Keratinocyte (primary cell): ENCODE results near the gene CCDC146.

Experiments used
- EZH2 ChIP-seq: IDR thresholded peaks from one replicate; pipeline ENCODE4 v1.6.1; 2012; ENCODE audit warnings: inconsistent platforms, mild to moderate bottlenecking, low read length, moderate library complexity
- TF ChIP-seq, protein P1 (sequence below), 3 experiments: IDR thresholded peaks in 1 of 3; conservative IDR thresholded peaks in 1 of 3; optimal IDR thresholded peaks in 1 of 3; 2 replicates in 2 of 3; 3 replicates in 1 of 3; pipeline versions ENCODE3 to v1.5.1; 2011; ENCODE audit warnings: low read length in 3 of 3, mild to moderate bottlenecking in 3 of 3, moderate library complexity in 2 of 3, control low read depth in 1 of 3, inconsistent platforms in 1 of 3; ENCODE audit not compliant: insufficient read depth in 2 of 3; ENCODE audit errors: extremely low read depth in 1 of 3

DNA sequence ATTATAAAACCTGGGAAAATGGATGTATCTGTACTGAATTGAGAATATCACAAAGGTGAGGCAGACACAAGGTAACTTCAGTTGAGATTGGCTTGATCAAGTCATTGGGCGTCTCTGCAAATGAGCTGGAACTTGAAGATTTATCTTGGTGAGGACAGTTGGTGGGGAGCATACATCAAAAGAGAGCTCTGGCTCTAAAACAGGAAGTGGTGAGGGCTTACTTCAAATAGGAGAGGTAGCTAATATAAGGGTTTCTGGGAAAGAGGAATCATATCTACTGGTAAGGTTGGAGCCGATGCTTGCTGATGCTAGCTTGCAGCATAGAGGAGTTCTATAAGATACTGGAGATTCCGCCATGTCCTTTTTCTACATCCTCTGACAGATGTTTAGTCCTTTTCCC lies 117.1 kb downstream of the CCDC146 start:
- no peak for TF ChIP-seq EZH2
- TF ChIP-seq, protein P1, sequence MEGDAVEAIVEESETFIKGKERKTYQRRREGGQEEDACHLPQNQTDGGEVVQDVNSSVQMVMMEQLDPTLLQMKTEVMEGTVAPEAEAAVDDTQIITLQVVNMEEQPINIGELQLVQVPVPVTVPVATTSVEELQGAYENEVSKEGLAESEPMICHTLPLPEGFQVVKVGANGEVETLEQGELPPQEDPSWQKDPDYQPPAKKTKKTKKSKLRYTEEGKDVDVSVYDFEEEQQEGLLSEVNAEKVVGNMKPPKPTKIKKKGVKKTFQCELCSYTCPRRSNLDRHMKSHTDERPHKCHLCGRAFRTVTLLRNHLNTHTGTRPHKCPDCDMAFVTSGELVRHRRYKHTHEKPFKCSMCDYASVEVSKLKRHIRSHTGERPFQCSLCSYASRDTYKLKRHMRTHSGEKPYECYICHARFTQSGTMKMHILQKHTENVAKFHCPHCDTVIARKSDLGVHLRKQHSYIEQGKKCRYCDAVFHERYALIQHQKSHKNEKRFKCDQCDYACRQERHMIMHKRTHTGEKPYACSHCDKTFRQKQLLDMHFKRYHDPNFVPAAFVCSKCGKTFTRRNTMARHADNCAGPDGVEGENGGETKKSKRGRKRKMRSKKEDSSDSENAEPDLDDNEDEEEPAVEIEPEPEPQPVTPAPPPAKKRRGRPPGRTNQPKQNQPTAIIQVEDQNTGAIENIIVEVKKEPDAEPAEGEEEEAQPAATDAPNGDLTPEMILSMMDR (optimal IDR thresholded peaks at IDR 0.05 in 1 of 3, IDR thresholded peaks at IDR 0.05 in 1 of 3, conservative IDR thresholded peaks at IDR 0.05 in 1 of 3; ENCODE audit: extremely low read depth in 1 of 3, insufficient read depth in 2 of 3, low read length in 3 of 3): no peak
